Memory B cell (primary cell): ENCODE measurements around the gene PNMA8C.

Experiments
- ATAC-seq: fragments of 150-1000 bp; cut with Tn5 transposase; 2 replicates; pipeline ENCODE4 v1.10.0; 2021; ENCODE audit warnings: low read depth, mild to moderate bottlenecking, moderate library complexity
- DNase-seq, 2 donors: peaks; one replicate each; pipeline ENCODE4 v3.0.0; 2022; ENCODE audit warnings: low spot score in 2 of 2
- H3K27ac Mint-ChIP-seq: one replicate; pipeline ENCODE4 v1.8.0; 2022; ENCODE audit warnings: mild to moderate bottlenecking, moderate library complexity, mixed read lengths
- H3K27me3 Mint-ChIP-seq: one replicate; pipeline ENCODE4 v1.8.0; 2022; ENCODE audit warnings: mixed read lengths
- H3K36me3 Mint-ChIP-seq: one replicate; pipeline ENCODE4 v1.8.0; 2022; ENCODE audit warnings: mild to moderate bottlenecking, mixed read lengths
- H3K4me1 Mint-ChIP-seq: one replicate; pipeline ENCODE4 v1.8.0; 2022; ENCODE audit warnings: mixed read lengths
- H3K4me3 Mint-ChIP-seq: one replicate; pipeline ENCODE4 v1.8.0; 2022; ENCODE audit warnings: mild to moderate bottlenecking, moderate library complexity, mixed read lengths
- H3K9me3 Mint-ChIP-seq: one replicate; pipeline ENCODE4 v1.8.0; 2022; ENCODE audit warnings: mixed read lengths

The PNMA8C gene

DNA sequence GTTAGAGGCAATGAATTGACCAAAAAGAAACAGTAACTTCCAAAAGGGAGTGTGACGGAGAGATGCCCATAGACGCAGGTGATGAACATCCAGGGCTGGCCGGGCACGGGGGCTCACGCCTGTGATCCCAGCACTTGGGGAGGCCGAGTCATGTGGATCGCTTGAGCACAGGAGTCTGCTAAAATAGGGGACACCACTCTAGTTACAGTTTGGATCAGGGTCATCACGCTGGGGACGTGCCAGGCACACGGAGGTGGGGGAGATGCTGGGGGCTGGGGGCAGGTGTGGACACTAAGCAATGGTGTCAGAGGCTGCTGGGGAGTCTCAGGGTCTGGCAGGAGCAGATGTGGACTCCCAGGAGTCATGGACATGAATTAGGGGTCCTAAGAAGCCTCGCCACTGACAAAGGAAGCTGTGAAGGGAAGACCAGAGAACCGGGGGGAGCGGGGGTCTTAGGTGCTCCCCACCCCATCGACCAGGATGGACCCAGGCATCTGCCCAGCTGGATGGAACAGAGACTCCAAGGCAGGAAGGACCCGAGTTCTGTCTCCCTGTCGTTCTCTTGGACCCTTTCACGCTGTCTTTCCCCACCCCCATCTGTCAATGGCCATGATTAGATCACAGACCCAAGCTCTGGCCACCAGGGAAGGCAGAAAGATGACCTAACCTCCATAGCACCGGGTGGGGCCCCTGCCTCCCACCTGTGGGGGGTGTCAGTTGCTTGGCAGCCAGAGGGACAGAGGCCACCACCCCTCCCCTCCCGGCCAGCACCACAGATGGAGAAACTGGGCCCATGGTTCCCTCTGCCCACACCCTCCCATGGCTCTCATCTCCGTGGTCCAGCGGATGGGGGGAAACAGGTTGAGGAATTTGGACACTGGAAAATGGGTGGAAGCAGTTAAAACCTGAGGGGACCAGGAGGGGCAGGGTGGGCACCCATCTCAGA, 35.0 kb downstream of the PNMA8C start:
- ATAC-seq: no peak
- H3K27ac Mint-ChIP-seq: no peak overlapping the region
- peaks cover 16% of the 10 kb centered on the region for H3K36me3 Mint-ChIP-seq
- no peaks in the 10 kb centered on the region for H3K4me1 Mint-ChIP-seq
- no peak overlapping the region for H3K4me3 Mint-ChIP-seq
- H3K9me3 Mint-ChIP-seq: no peaks in the 10 kb centered on the region
- no peaks in the 10 kb centered on the region for H3K27me3 Mint-ChIP-seq
- no peak for DNase-seq

DNA sequence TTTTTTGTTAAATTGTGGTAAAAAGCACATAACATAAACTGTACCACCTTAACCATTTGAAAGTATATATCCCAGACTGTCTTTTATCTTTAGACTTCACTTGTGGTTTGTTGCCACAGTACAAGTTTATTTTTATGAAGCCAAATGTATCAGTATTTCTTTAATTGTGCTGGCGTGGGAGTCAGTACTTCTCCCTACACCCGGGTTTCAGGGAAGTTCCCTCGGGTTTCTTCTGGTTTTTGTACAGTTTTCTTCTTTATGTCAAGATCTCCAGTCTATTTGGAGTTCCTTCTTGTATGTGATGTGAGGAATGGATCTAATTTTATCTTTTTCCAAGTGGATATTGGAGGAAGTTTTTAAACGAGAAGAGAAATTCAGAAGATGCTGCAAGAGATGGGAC, 35.9 kb downstream of the PNMA8C start:
- DNase-seq (no peak), ATAC-seq (no peak)
- Mint-ChIP-seq H3K27me3 (no peaks in the 10 kb centered on the region), H3K4me1 (no peaks in the 10 kb centered on the region), H3K36me3 (peaks cover 20% of the 10 kb centered on the region), H3K27ac (no peak overlapping the region), H3K9me3 (no peaks in the 10 kb centered on the region), H3K4me3 (no peak overlapping the region)

DNA sequence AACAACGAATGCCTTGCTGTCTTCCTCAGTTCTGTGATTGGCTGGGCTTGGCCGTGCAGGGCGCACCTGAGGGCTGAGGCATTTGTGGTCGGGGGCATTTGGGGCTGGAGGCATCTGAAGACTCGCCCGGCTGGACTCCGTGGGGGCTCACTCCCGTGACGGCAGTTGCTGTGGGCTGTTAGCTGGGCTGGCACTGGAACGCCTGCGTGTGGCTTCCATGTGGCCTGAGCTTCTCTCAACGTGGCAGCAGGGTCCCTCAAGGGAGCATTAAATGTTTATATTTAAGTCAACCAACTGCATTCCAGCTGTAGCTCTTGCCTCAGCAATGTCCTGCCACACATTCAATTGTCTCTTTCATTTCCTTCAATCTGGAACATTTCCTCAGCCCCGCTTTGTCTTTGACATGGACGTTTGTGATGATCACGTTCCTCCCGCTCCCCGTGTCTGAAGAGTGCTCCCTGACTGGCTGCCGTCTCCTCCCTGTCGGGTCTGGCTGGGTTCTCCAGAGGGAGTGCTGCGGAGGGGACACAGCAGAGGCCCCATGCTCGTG, 36.4 kb downstream of the PNMA8C start:
- ATAC-seq (no peak), DNase-seq (no peak)
- H3K4me3 Mint-ChIP-seq: no peak overlapping the region
- H3K9me3 Mint-ChIP-seq: no peaks in the 10 kb centered on the region
- H3K27me3 Mint-ChIP-seq: no peaks in the 10 kb centered on the region
- H3K27ac Mint-ChIP-seq: no peak overlapping the region
- no peaks in the 10 kb centered on the region for H3K4me1 Mint-ChIP-seq
- peaks cover 23% of the 10 kb centered on the region for H3K36me3 Mint-ChIP-seq

DNA sequence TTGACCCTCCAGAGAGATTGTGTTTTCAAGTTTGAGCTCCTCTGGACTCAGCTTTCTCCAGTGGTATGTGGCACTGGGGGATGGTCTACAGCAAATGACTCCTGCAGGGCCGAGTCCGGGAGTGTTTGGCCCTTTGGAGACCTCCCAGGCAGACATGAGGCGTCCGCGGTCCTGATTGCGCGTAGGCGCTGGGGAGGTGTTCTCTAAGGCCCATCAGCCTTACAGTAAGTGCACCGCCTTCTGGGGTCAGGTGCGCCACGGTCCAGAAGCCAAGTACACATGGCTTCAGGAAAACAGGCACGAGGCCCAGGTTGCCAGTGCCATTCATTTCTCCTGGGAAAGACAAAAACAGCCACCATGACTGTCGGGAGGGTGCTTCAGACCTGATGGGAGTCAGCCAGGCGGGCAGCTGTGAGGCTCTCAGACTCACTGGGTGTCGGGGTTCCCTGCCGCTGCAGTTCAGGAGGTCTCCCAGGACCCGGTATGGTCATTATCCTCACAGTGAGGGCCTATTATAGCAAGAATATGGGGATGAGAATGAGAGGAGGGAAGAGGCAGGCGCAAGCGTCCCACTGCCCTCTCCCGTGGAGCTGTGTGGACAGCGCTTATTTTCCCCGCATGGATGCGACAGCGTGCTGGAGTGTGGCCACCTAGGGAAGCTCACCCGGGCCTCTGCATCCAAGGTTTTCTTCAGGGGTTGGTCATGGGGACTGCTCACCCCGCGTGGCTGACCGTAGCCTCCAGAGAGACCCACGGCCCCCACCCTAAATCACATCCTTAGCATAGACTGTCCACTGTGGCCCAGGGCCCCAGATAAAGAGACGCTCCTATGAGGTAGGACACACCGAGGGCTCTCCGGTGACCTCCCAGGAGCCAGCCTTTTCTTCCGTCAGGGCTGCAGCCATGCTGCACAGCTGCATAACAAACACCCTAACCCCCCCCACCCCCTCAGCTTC, 37.2 kb downstream of the PNMA8C start:
- no peak for DNase-seq
- H3K4me3 Mint-ChIP-seq: no peak overlapping the region
- peaks cover 28% of the 10 kb centered on the region for H3K36me3 Mint-ChIP-seq
- no peaks in the 10 kb centered on the region for H3K27me3 Mint-ChIP-seq
- no peaks in the 10 kb centered on the region for H3K9me3 Mint-ChIP-seq
- H3K27ac Mint-ChIP-seq: no peak overlapping the region
- no peaks in the 10 kb centered on the region for H3K4me1 Mint-ChIP-seq
- ATAC-seq: no peak

DNA sequence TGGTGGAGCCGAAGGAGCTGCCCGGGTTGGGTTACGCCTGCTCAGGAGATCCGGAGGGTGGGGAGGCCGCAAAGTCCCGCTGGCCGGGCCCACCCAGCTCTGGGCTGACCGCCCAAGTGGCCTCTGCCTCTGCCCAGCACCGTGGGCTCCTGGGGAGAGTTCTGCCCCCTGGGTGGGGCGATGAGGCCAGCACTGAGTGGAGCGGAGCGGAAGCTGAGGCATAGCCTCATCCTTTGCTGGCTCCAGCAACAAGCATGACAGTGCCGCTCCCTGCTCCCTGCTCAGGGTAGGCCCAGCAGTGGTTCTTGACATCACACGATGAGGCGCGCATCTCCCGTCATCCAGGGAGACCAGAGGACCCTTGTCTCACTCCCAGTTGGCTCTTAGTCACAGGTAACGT, 37.9 kb downstream of the PNMA8C start:
- DNase-seq: no peak
- Mint-ChIP-seq H3K9me3 (no peaks in the 10 kb centered on the region), H3K36me3 (peaks cover 31% of the 10 kb centered on the region), H3K4me1 (no peaks in the 10 kb centered on the region), H3K4me3 (no peak overlapping the region), H3K27me3 (no peaks in the 10 kb centered on the region), H3K27ac (no peak overlapping the region)
- no peak for ATAC-seq

DNA sequence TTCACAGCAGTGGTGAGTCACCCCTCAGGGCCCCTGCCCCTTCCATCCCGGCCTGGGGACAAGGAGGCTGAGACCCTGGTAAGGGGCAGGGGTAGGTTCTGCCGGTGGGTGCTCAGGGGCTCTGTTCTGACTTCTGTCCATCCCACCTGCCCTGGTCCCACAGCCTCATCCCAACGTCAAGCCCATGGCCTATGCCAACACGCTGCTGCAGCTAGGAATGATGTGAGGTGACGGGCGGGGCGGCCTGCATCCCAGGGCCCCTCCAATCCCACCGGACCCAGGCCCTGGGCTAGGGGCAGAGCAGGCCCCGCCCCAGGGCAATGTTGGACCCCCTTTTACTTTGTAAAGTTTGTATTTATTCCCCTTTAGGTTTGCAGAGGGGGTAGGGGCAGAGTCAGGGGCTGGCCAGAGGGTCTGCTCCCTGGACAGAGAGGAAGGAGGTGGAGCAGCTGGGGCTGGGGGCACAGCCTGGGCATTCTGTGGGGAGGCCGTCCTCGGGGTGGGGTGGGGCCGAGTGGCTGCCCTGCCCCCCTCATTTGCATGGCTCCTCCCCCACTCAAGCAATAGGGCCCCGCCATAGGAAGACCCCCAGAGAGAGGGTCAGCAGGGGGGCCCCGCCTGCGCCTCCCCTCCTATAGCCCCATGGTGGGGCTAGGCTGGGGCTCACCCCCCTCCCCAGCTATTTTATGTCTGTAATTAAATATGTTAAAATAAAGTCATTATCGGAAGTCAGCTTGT, 38.4 kb downstream of the PNMA8C start:
- Mint-ChIP-seq H3K4me1 (no peaks in the 10 kb centered on the region), H3K4me3 (no peak overlapping the region), H3K36me3 (peaks cover 32% of the 10 kb centered on the region), H3K9me3 (no peaks in the 10 kb centered on the region), H3K27ac (no peak overlapping the region), H3K27me3 (no peaks in the 10 kb centered on the region)
- DNase-seq (no peak), ATAC-seq (no peak)

DNA sequence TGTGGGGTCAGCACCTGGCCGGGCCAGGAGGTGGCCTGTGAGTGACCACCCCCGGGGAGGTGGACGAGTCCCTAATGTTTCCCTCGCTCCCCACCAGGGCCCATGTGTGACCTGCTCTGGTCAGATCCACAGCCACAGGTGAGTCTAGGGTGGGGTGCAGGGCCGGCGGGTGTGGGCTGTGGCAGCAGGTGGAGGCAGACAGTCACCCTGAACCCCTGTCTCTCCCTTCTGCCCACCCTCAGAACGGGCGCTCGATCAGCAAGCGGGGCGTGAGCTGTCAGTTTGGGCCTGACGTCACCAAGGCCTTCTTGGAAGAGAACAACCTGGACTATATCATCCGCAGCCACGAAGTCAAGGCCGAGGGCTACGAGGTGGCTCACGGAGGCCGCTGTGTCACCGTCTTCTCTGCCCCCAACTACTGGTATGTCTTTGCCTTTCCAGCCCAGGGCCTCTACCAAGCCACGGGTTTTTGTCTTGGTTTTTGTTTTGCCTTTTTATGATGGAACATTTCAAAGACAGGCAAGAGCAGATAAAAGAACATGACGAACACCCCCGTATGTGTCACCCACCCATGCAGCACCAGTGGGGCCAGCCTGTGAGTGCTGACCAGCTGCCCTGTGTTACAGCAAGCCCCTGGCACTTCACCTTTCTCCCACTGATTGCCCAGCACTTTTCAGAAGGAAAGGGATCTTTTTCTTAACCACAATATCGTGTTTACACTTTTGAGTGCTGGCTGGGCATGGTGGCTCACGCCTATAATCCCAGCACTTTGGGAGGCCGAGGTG, 40.2 kb downstream of the PNMA8C start:
- Mint-ChIP-seq H3K4me1 (no peaks in the 10 kb centered on the region), H3K27me3 (no peaks in the 10 kb centered on the region), H3K9me3 (no peaks in the 10 kb centered on the region), H3K27ac (no peak overlapping the region), H3K36me3 (peaks cover 41% of the 10 kb centered on the region), H3K4me3 (no peak overlapping the region)
- ATAC-seq: no peak
- no peak for DNase-seq

DNA sequence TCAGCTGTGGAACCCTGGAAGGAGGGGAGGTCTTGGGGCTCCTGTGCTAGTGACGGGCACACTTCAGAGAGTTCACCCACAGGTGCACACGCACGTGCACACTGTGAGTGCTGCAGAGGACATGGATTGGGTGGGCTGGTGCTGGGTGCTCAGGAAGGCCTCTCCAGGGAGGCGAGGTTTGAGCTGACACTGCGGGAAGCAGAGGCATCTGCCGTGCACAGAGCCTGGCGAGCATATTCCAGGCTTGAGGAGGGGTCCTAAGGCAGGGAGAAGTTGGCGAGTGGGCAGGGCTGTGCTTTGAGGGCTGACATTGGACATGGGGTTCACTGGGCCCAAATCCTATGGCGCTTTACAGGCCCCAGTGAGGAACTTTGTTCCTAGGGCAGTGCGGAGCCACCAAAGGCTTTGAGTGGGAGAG, 41.0 kb downstream of the PNMA8C start:
- H3K36me3 Mint-ChIP-seq: peaks cover 46% of the 10 kb centered on the region
- ATAC-seq (no peak), DNase-seq (no peak)
- no peak overlapping the region for H3K4me3 Mint-ChIP-seq
- H3K27ac Mint-ChIP-seq: no peak overlapping the region
- no peaks in the 10 kb centered on the region for H3K9me3 Mint-ChIP-seq
- no peaks in the 10 kb centered on the region for H3K27me3 Mint-ChIP-seq
- no peaks in the 10 kb centered on the region for H3K4me1 Mint-ChIP-seq

DNA sequence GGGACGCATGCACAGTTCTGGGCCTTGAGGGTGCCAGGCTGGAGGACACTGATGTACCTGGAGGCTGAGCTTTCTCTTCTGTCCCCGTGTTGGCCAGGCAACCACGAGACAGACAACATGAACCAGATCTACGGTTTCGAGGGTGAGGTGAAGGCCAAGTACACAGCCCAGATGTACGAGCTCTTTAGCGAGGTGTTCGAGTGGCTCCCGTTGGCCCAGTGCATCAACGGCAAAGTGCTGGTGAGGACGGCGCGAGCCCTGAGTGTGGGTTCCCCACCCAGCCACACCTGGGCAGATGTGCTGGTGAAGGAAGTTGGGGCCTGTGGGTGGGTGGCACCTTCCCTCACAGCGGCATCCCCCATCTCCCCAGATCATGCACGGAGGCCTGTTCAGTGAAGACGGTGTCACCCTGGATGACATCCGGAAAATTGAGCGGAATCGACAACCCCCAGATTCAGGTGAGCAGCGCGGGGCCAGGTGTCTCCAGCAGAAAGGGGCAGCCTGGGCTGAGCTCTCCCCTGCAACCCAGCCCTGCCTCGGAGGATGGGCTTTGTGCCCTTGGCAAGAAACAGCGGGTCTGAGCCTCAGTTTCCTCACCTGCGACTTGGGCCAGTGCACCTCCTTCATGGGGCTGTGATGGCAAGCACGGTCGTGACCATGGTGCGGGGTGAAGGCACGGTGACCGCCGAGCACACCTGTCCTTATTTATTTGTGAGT, 41.6 kb downstream of the PNMA8C start:
- Mint-ChIP-seq H3K9me3 (no peaks in the 10 kb centered on the region), H3K4me3 (no peak overlapping the region), H3K27me3 (no peaks in the 10 kb centered on the region), H3K4me1 (no peaks in the 10 kb centered on the region), H3K27ac (no peak overlapping the region), H3K36me3 (peaks cover 49% of the 10 kb centered on the region)
- ATAC-seq (no peak), DNase-seq (no peak)

DNA sequence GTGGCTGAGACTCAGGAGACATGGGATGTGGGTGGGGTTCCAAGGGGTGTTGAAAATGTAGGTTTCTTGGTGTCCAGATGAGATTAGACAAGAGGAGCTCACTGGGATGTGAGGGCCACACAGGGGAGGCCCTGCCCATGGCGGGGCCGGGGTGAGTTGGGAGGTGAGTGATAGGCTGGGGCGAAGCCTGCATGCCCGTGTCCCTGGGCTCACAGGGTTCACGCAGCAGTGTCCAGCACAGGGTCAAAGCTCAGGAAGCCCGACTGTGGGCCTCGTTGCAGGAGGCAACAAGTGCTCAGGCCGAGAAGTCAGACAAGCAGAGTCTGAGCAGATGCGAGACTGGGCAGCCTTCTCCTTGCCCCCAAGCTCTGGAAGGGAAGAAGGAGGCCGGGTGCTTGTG, 42.6 kb downstream of the PNMA8C start:
- no peak overlapping the region for H3K27ac Mint-ChIP-seq
- H3K36me3 Mint-ChIP-seq: peaks cover 50% of the 10 kb centered on the region

DNA sequence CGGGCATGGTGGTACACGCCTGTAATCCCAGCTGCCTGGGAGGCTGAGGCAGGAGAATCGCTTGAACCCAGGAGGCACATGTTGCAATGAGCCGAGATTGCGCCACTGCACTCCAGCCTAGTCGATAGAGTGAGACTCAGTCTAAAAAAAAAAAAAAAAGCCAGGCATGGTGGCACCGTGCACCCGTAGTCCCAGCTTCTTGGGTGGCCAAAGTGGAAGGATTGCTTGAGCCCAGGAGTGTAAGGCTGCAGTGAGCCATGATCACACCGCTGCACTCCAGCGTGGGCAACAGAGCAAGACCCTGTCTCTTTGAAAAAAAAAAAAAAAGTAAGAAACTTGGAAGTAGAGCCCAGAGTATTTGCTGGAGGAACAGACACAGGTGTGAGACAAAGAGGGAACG, 43.1 kb downstream of the PNMA8C start:
- H3K36me3 Mint-ChIP-seq: peaks cover 53% of the 10 kb centered on the region
- no peak overlapping the region for H3K4me3 Mint-ChIP-seq
- H3K4me1 Mint-ChIP-seq: no peaks in the 10 kb centered on the region
- no peaks in the 10 kb centered on the region for H3K27me3 Mint-ChIP-seq
- ATAC-seq (no peak), DNase-seq (no peak)
- H3K9me3 Mint-ChIP-seq: no peaks in the 10 kb centered on the region
- no peak overlapping the region for H3K27ac Mint-ChIP-seq

More for the DNA sequence above, 42.6 kb downstream of the PNMA8C start:
- Mint-ChIP-seq H3K9me3 (no peaks in the 10 kb centered on the region), H3K4me1 (no peaks in the 10 kb centered on the region), H3K4me3 (no peak overlapping the region), H3K27me3 (no peaks in the 10 kb centered on the region)
- no peak for DNase-seq
- no peak for ATAC-seq

DNA sequence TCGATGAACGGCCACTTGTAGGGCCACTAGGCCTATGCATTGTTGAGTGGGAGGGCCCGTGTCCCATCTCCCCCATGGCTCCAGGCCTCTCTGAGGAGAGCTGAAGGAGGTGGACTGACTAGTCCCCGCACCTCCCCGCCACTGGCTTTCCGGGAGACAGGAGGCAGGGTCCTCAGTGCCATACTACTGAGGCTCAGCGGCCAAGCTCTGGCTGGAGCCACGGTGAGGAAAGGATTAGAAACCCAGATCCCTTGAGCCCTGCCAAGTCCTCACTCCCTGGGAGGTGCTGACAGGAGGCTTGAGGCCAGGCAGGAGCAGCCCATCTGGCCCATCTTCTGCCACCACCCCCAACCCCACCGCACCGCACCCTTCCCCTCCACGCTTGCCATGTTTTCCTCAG, 44.3 kb downstream of the PNMA8C start:
- ATAC-seq (no peak), DNase-seq (no peak)
- Mint-ChIP-seq H3K4me1 (no peaks in the 10 kb centered on the region), H3K27ac (no peak overlapping the region), H3K4me3 (no peak overlapping the region), H3K9me3 (no peaks in the 10 kb centered on the region), H3K36me3 (peaks cover 53% of the 10 kb centered on the region), H3K27me3 (no peaks in the 10 kb centered on the region)
